ENCODE results near the gene SHC3.
A peak's percentile ranks its signal among the peaks of the same experiment; 100 is the strongest.

SHC3 gene

DNA sequence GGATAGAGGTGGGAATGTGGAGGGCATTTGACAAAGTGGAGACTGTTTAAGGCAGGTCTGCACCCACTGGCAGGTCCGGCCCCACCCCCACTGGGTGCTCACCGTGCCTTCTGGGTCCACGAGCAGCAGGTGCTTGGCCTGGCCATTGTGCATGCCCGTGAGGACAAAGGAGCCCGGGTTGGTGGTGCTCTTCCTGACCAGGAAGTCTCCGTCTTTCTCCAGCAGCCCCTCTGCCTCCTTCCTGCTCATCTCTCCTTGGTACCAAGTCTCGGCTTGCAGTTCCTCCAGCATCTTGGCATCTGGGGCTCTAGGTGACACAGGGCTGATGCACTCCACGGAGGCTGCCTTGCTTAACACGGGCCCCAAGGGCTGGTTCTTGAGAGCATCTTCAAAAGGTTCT is 140.7 kb downstream of the SHC3 start:
- no peak for TF ChIP-seq ZBTB7A (IDR thresholded peaks at IDR 0.05; ENCODE audit: low read depth)
- no peak for TF ChIP-seq USF1 (IDR thresholded peaks at IDR 0.05)
- no peak for TF ChIP-seq EGR1 (IDR thresholded peaks at IDR 0.05)

DNA sequence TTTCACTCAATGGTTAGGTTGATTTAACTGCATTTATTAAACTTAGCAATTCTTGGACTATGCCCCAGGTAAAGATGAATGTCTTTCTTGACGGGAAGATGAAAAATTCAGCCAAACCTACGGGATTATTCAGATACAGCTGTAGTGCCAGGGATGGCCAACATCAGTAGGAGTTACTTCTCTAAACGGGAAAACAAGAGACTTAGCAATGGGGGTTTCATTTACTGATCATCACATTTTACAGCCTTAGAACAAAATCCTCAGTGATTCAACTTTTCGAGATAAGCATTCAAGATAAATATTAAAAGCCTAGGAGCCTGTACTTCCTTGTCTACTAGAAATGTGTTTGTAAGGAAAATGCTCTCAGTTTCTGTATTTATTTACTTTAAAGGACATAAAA is 141.3 kb downstream of the SHC3 start:
- TF ChIP-seq EGR1 (IDR thresholded peaks at IDR 0.05), result no peak

- TF ChIP-seq REST (IDR thresholded peaks at IDR 0.05; ENCODE audit: low read depth) (no peak), USF1 (IDR thresholded peaks at IDR 0.05) (no peak), EGR1 (IDR thresholded peaks at IDR 0.05) (no peak), YY1 (IDR thresholded peaks at IDR 0.05; ENCODE audit: low read depth) (no peak), ZBTB7A (IDR thresholded peaks at IDR 0.05; ENCODE audit: low read depth) (no peak), FOXM1 (IDR thresholded peaks at IDR 0.05; ENCODE audit: borderline replicate concordance, low read depth) (no peak), CEBPB (IDR thresholded peaks at IDR 0.05) (no peak), RAD21 (IDR thresholded peaks at IDR 0.05; ENCODE audit: low read depth) (no peak), EP300 (IDR thresholded peaks at IDR 0.05; ENCODE audit: borderline replicate concordance) (no peak), TEAD4 (IDR thresholded peaks at IDR 0.05) (no peak), TCF12 (IDR thresholded peaks at IDR 0.05; ENCODE audit: low read depth) (no peak), CREB1 (IDR thresholded peaks at IDR 0.05; ENCODE audit: low read depth) (no peak)
Observed at GRCh38 chr9:89036891-89037290, 141.7 kb downstream of the SHC3 start.

GRCh38 chr9:89036383-89036782 is 142.2 kb downstream of the SHC3 start:
- no peak for TF ChIP-seq TAF1 (IDR thresholded peaks at IDR 0.05; ENCODE audit: low read depth)
- peak; percentile 37; the same call in 1 of the 2 replicates for TF ChIP-seq REST (IDR thresholded peaks at IDR 0.05; ENCODE audit: low read depth)

DNA sequence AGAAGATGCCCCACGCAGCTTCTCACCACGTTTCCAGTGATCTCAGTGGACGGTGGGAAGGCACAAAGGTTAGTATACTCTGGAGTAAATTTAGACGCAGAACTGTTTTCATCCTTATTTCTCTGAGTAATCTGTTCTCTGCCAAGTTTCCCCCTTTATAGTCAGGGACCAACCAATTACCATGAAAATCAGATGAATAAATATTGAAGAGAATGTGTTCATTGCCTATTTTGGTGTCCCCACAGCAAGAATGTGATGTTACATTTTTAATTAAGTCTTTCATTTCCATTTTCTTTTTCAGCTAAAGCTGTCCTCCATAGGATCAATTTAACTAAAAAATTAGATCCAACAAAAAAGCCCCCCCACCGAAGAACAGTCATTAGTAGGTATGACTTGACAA is 146.0 kb downstream of the SHC3 start:
- TF ChIP-seq MAX (IDR thresholded peaks at IDR 0.05), result no peak
- TF ChIP-seq TEAD4 (IDR thresholded peaks at IDR 0.05), result no peak
- no peak for TF ChIP-seq REST (IDR thresholded peaks at IDR 0.05; ENCODE audit: low read depth)
- no peak for TF ChIP-seq ZBTB7A (IDR thresholded peaks at IDR 0.05; ENCODE audit: low read depth)
- no peak for TF ChIP-seq CEBPB (IDR thresholded peaks at IDR 0.05)
- no peak for TF ChIP-seq NFIC (IDR thresholded peaks at IDR 0.05)
- TF ChIP-seq FOXM1 (IDR thresholded peaks at IDR 0.05; ENCODE audit: borderline replicate concordance, low read depth), result no peak
- no peak for TF ChIP-seq CREB1 (IDR thresholded peaks at IDR 0.05; ENCODE audit: low read depth)
- TF ChIP-seq YY1 (IDR thresholded peaks at IDR 0.05; ENCODE audit: low read depth), result no peak
- no peak for TF ChIP-seq EP300 (IDR thresholded peaks at IDR 0.05; ENCODE audit: borderline replicate concordance)
- no peak for TF ChIP-seq EGR1 (IDR thresholded peaks at IDR 0.05)
- TF ChIP-seq RAD21 (IDR thresholded peaks at IDR 0.05; ENCODE audit: low read depth), result no peak
- no peak for TF ChIP-seq USF1 (IDR thresholded peaks at IDR 0.05)
- no peak for TF ChIP-seq TCF12 (IDR thresholded peaks at IDR 0.05; ENCODE audit: low read depth)
- no peak for TF ChIP-seq TAF1 (IDR thresholded peaks at IDR 0.05; ENCODE audit: low read depth)

Data from Ishikawa (cell line).